SK-N-SH treated with all-trans-retinoic acid at 6 μM for 48 hours (cell line): ENCODE results near the gene P2RX4.

Source experiments
- ATAC-seq: fragments of 200-7000 bp; cut with Tn5 transposase; 3 replicates; pipeline ENCODE4 v1.9.1; 2020; ENCODE audit warnings: mild to moderate bottlenecking, moderate library complexity
- ARNTL ChIP-seq: fragments of 450-650 bp; formaldehyde crosslinking; IDR thresholded peaks from 2 replicates; pipeline ENCODE4 v1.5.0; 2020; ENCODE audit warnings: low read depth, mild to moderate bottlenecking, moderate library complexity, borderline replicate concordance
- BACH2 ChIP-seq: fragments of 250-450 bp; sonication (Bioruptor Pico); IDR thresholded peaks from 2 replicates; pipeline ENCODE4 v1.9.0; 2021; ENCODE audit warnings: mild to moderate bottlenecking, borderline replicate concordance
- CSDC2 ChIP-seq: fragments of 250-450 bp; sonication (Bioruptor Pico); IDR thresholded peaks from 2 replicates; pipeline ENCODE4 v1.5.0; 2020; ENCODE audit warnings: mild to moderate bottlenecking, moderate library complexity
- ISL1 ChIP-seq: fragments of 250-450 bp; sonication (Bioruptor Pico); IDR thresholded peaks from 2 replicates; pipeline ENCODE4 v2.1.2; 2022; ENCODE audit warnings: mild to moderate bottlenecking, moderate library complexity
- OSR1 ChIP-seq: fragments of 250-450 bp; sonication (Bioruptor Pico); IDR thresholded peaks from 2 replicates; pipeline ENCODE4 v1.8.0; 2022; ENCODE audit warnings: moderate library complexity, mild to moderate bottlenecking, inconsistent platforms
- RARB ChIP-seq: fragments of 250-450 bp; sonication (Bioruptor Pico); IDR thresholded peaks from 2 replicates; pipeline ENCODE4 v1.8.0; 2021; ENCODE audit warnings: mild to moderate bottlenecking, moderate library complexity
- SNAI2 ChIP-seq: fragments of 250-450 bp; sonication (Bioruptor Pico); IDR thresholded peaks from 2 replicates; pipeline ENCODE4 v1.5.0; 2020; ENCODE audit warnings: mild to moderate bottlenecking, moderate library complexity
- TCF4 ChIP-seq: fragments of 250-450 bp; sonication (Bioruptor Pico); IDR thresholded peaks from 2 replicates; pipeline ENCODE4 v1.8.0; 2021; ENCODE audit warnings: mild to moderate bottlenecking, moderate library complexity, borderline replicate concordance
- TOX ChIP-seq: fragments of 250-450 bp; sonication (Bioruptor Pico); IDR thresholded peaks from 2 replicates; pipeline ENCODE4 v1.8.0; 2021; ENCODE audit warnings: mild to moderate bottlenecking, moderate library complexity, borderline replicate concordance
- ZC3H10 ChIP-seq: fragments of 250-450 bp; sonication (Bioruptor Pico); IDR thresholded peaks from 2 replicates; pipeline ENCODE4 v1.5.1; 2021; ENCODE audit warnings: mild to moderate bottlenecking, moderate library complexity
- ZFP30 ChIP-seq: fragments of 450-650 bp; formaldehyde crosslinking; IDR thresholded peaks from 2 replicates; pipeline ENCODE4 v1.5.0; 2022; ENCODE audit warnings: mild to moderate bottlenecking, moderate library complexity
- ZNF565 ChIP-seq: fragments of 450-650 bp; formaldehyde crosslinking; conservative IDR thresholded peaks from 2 replicates; pipeline ENCODE4 v1.5.0; 2020; ENCODE audit warnings: low read depth, mild to moderate bottlenecking, moderate library complexity
- ZNF70 ChIP-seq: fragments of 450-650 bp; formaldehyde crosslinking; IDR thresholded peaks from 2 replicates; pipeline ENCODE4 v1.5.0; 2020; ENCODE audit warnings: mild to moderate bottlenecking, moderate library complexity
- ZNF8 ChIP-seq: fragments of 450-650 bp; formaldehyde crosslinking; IDR thresholded peaks from 2 replicates; pipeline ENCODE4 v1.5.0; 2020; ENCODE audit warnings: mild to moderate bottlenecking, moderate library complexity
- TF ChIP-seq, protein P1 (sequence below): fragments of 250-450 bp; sonication (Bioruptor Pico); IDR thresholded peaks from 2 replicates; pipeline ENCODE4 v1.5.1; 2021; ENCODE audit warnings: mild to moderate bottlenecking, moderate library complexity
- TF ChIP-seq, protein P2 (sequence below): fragments of 250-450 bp; sonication (Bioruptor Pico); IDR thresholded peaks from 2 replicates; pipeline ENCODE4 v1.8.0; 2021; ENCODE audit warnings: low read depth, mild to moderate bottlenecking, moderate library complexity, borderline replicate concordance
- TF ChIP-seq, protein P3 (sequence below): fragments of 250-450 bp; sonication (Bioruptor Pico); IDR thresholded peaks from 2 replicates; pipeline ENCODE4 v1.8.0; 2020; ENCODE audit warnings: mild to moderate bottlenecking, moderate library complexity, borderline replicate concordance
- TF ChIP-seq, protein P4 (sequence below): fragments of 250-450 bp; sonication (Bioruptor Pico); IDR thresholded peaks from 2 replicates; pipeline ENCODE4 v1.5.1; 2020; ENCODE audit warnings: low read depth, mild to moderate bottlenecking, moderate library complexity
- TF ChIP-seq, protein P5 (sequence below): fragments of 250-450 bp; sonication (Bioruptor Pico); IDR thresholded peaks from 2 replicates; pipeline ENCODE4 v1.5.0; 2020; ENCODE audit warnings: mild to moderate bottlenecking, moderate library complexity

P2RX4 gene

DNA sequence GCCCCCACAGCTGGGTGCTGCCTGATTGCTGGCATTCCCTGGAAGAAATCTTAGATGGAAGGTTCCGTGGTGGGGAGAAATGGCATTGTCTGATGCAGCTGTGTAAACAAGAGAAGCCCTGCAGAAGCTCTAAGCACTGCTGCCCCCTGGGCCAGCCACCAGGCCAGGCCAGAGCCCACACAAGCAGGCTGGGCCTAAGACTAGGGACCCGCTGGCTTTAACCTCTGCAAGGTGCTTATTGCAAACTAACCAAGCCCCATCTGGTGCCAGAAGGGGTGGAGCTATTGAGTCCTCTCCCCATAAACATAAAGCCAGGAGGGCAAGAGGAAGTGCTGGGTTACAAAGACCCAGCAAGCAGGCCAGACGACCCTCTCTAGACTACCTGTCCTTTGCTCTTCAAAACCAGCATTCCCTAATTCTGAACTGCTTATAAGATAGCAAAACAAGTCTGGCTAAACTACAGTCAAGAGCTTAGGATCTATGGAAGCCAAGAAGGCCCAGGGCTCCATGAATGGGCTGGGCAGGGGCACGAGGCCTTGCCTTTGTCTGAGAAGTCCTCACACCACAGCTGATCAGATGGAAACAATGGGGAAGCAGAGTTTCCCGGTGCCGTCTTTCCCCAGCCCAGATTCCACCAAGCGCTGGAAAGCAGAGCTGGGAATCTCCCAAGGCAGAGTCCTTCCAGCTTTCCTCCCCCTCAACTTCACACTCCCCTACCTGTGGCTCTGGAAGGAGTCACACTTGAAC, 28.8 kb downstream of the P2RX4 start:
- TF ChIP-seq TCF4 (CRISPR knock-in tag) (peak; percentile 21; the same call in 1 of the 2 replicates), ARNTL (CRISPR knock-in tag) (no peak), ZNF70 (CRISPR knock-in tag) (no peak), SNAI2 (CRISPR knock-in tag) (no peak)
- TF ChIP-seq, protein P1, sequence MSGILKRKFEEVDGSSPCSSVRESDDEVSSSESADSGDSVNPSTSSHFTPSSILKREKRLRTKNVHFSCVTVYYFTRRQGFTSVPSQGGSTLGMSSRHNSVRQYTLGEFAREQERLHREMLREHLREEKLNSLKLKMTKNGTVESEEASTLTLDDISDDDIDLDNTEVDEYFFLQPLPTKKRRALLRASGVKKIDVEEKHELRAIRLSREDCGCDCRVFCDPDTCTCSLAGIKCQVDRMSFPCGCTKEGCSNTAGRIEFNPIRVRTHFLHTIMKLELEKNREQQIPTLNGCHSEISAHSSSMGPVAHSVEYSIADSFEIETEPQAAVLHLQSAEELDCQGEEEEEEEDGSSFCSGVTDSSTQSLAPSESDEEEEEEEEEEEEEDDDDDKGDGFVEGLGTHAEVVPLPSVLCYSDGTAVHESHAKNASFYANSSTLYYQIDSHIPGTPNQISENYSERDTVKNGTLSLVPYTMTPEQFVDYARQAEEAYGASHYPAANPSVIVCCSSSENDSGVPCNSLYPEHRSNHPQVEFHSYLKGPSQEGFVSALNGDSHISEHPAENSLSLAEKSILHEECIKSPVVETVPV (CRISPR knock-in tag), result no peak
- ATAC-seq, result no peak; the same call in 2 of the 3 replicates

DNA sequence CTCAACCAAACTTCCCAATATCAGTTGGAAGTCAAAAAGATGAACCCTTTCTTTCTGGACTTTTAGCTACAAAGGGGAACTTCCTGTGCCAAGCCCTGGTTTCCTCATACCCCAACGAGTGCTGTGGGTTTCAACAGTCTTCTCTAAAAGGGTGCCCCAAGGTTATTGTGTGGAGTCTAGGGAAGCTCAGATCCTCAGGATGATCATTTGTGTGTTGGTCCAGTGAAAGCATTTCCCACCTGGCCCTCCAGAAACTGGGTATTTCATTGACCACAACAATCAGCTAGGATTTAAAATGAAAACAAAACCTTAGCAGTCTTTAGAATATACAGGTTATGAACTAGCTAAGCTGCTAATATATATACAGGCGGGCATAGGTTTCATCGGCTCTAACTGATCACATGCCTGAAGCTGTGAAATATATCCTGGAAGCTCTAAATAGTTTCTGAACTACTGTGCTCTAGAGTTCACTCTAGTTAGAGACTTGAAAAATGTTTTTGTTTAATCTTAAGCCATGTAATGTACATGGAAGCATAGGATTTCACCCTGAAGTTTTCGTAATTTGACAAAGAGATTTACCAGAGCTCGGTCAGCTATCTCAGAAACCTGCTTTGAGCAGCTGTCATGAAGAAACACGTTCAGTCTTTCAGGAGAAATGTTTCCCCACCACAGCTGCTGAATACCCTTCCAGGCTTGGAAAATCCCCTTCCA, 29.6 kb downstream of the P2RX4 start:
- TF ChIP-seq CSDC2 (no peak), ZNF565 (CRISPR knock-in tag) (no peak), ARNTL (CRISPR knock-in tag) (no peak), ZNF70 (CRISPR knock-in tag) (no peak), ZC3H10 (CRISPR knock-in tag) (no peak), OSR1 (CRISPR knock-in tag) (no peak), ZFP30 (CRISPR knock-in tag) (no peak), TCF4 (CRISPR knock-in tag) (no peak), RARB (no peak), ZNF8 (CRISPR knock-in tag) (no peak)
- TF ChIP-seq, protein P2, sequence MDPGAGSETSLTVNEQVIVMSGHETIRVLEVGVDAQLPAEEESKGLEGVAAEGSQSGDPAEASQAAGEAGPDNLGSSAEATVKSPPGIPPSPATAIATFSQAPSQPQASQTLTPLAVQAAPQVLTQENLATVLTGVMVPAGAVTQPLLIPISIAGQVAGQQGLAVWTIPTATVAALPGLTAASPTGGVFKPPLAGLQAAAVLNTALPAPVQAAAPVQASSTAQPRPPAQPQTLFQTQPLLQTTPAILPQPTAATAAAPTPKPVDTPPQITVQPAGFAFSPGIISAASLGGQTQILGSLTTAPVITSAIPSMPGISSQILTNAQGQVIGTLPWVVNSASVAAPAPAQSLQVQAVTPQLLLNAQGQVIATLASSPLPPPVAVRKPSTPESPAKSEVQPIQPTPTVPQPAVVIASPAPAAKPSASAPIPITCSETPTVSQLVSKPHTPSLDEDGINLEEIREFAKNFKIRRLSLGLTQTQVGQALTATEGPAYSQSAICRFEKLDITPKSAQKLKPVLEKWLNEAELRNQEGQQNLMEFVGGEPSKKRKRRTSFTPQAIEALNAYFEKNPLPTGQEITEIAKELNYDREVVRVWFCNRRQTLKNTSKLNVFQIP (CRISPR knock-in tag), result no peak
- TF ChIP-seq, protein P3, sequence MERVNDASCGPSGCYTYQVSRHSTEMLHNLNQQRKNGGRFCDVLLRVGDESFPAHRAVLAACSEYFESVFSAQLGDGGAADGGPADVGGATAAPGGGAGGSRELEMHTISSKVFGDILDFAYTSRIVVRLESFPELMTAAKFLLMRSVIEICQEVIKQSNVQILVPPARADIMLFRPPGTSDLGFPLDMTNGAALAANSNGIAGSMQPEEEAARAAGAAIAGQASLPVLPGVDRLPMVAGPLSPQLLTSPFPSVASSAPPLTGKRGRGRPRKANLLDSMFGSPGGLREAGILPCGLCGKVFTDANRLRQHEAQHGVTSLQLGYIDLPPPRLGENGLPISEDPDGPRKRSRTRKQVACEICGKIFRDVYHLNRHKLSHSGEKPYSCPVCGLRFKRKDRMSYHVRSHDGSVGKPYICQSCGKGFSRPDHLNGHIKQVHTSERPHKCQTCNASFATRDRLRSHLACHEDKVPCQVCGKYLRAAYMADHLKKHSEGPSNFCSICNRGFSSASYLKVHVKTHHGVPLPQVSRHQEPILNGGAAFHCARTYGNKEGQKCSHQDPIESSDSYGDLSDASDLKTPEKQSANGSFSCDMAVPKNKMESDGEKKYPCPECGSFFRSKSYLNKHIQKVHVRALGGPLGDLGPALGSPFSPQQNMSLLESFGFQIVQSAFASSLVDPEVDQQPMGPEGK (CRISPR knock-in tag), result no peak
- TF ChIP-seq, protein P4, sequence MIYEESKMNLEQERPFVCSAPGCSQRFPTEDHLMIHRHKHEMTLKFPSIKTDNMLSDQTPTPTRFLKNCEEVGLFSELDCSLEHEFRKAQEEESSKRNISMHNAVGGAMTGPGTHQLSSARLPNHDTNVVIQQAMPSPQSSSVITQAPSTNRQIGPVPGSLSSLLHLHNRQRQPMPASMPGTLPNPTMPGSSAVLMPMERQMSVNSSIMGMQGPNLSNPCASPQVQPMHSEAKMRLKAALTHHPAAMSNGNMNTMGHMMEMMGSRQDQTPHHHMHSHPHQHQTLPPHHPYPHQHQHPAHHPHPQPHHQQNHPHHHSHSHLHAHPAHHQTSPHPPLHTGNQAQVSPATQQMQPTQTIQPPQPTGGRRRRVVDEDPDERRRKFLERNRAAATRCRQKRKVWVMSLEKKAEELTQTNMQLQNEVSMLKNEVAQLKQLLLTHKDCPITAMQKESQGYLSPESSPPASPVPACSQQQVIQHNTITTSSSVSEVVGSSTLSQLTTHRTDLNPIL (CRISPR knock-in tag), result no peak
- TF ChIP-seq, all 23 proteins: peak for 0
- no peak for ATAC-seq

DNA sequence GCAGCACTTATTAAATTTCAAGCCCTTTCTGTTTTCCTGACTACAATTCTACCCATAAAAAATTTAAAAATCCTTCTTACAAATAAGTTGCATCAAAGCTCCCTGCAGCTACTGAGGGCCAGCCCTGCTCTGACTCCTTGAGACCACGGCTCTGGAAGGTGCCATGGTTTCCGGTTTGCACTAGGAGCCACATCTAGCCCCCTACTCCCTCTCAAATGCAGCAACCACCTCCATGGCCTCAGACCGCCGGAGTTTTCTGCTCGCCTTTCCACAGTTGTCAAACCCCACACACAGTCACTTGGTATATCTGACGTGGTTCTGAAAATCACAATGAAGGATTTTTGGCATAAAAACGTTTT, 30.1 kb downstream of the P2RX4 start:
- ATAC-seq, result no peak
- TF ChIP-seq TOX, result no peak
- TF ChIP-seq RARB, result no peak
- no peak for TF ChIP-seq BACH2
- TF ChIP-seq, protein P4 (CRISPR knock-in tag), result no peak
- no peak for TF ChIP-seq ISL1 (CRISPR knock-in tag)
- TF ChIP-seq ARNTL (CRISPR knock-in tag), result no peak
- TF ChIP-seq, protein P5, sequence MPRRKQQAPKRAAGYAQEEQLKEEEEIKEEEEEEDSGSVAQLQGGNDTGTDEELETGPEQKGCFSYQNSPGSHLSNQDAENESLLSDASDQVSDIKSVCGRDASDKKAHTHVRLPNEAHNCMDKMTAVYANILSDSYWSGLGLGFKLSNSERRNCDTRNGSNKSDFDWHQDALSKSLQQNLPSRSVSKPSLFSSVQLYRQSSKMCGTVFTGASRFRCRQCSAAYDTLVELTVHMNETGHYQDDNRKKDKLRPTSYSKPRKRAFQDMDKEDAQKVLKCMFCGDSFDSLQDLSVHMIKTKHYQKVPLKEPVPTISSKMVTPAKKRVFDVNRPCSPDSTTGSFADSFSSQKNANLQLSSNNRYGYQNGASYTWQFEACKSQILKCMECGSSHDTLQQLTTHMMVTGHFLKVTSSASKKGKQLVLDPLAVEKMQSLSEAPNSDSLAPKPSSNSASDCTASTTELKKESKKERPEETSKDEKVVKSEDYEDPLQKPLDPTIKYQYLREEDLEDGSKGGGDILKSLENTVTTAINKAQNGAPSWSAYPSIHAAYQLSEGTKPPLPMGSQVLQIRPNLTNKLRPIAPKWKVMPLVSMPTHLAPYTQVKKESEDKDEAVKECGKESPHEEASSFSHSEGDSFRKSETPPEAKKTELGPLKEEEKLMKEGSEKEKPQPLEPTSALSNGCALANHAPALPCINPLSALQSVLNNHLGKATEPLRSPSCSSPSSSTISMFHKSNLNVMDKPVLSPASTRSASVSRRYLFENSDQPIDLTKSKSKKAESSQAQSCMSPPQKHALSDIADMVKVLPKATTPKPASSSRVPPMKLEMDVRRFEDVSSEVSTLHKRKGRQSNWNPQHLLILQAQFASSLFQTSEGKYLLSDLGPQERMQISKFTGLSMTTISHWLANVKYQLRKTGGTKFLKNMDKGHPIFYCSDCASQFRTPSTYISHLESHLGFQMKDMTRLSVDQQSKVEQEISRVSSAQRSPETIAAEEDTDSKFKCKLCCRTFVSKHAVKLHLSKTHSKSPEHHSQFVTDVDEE (CRISPR knock-in tag), result no peak
- no peak for TF ChIP-seq OSR1 (CRISPR knock-in tag)
- no peak for TF ChIP-seq ZFP30 (CRISPR knock-in tag)
- no peak for TF ChIP-seq ZNF8 (CRISPR knock-in tag)
